Lung (tissue), 12 donors: ENCODE data around the gene AFAP1L2. TPM values are rescaled to one million over a fixed set of nuclear protein-coding genes. Genes with fewer than 3 reads are reported as not detected.

Source experiments
- ATAC-seq: fragments of 200-7000 bp; cut with Tn5 transposase; one replicate; pipeline ENCODE4 v1.9.1; 2020; ENCODE audit warnings: moderate number of reproducible peaks; ENCODE audit not compliant: insufficient read depth, low FRiP score
- DNase-seq, 3 donors: peaks; one replicate each; pipeline ENCODE4 v3.0.0-alpha.2; 2013 to 2017
- H3K27ac ChIP-seq, 2 donors: one replicate each; pipeline ENCODE4 v1.5.1; 2013; ENCODE audit warnings: mild to moderate bottlenecking in 2 of 2, moderate library complexity in 2 of 2, control low read depth in 1 of 2, inconsistent platforms in 1 of 2, low read depth in 1 of 2, low read length in 1 of 2
- H3K27me3 ChIP-seq, 3 donors: one replicate each; pipeline ENCODE4 v1.5.1; 2013; ENCODE audit warnings: low read length in 2 of 3; ENCODE audit not compliant: control insufficient read depth in 3 of 3, insufficient read depth in 3 of 3
- H3K36me3 ChIP-seq, 4 donors: one replicate each; pipeline ENCODE4 v1.5.1; 2013; ENCODE audit warnings: low read length in 4 of 4, mild to moderate bottlenecking in 1 of 4, moderate library complexity in 1 of 4; ENCODE audit not compliant: control insufficient read depth in 4 of 4, insufficient read depth in 4 of 4
- H3K4me1 ChIP-seq, 5 donors: one replicate each; pipeline ENCODE4 v1.5.1; 2013; ENCODE audit warnings: low read length in 5 of 5, mild to moderate bottlenecking in 2 of 5, moderate library complexity in 1 of 5; ENCODE audit not compliant: control insufficient read depth in 5 of 5, insufficient read depth in 5 of 5
- H3K4me3 ChIP-seq: one replicate; pipeline ENCODE4 v1.5.1; 2013; ENCODE audit warnings: mild to moderate bottlenecking, control low read depth, moderate library complexity
- H3K9ac ChIP-seq, 2 donors: one replicate each; pipeline ENCODE4 v1.5.1; 2013; ENCODE audit warnings: low read length in 2 of 2, control low read depth in 1 of 2; ENCODE audit not compliant: insufficient read depth in 1 of 2
- H3K9me3 ChIP-seq, 4 donors: one replicate each; pipeline ENCODE4 v1.5.1; 2013; ENCODE audit warnings: low read length in 3 of 4, mild to moderate bottlenecking in 1 of 4, moderate library complexity in 1 of 4; ENCODE audit not compliant: control insufficient read depth in 4 of 4, insufficient read depth in 3 of 4
- CTCF ChIP-seq: IDR thresholded peaks from 2 replicates; pipeline ENCODE4 v1.5.1; 2012; ENCODE audit warnings: mild to moderate bottlenecking; ENCODE audit errors: control extremely low read depth, extremely low read depth
- WGBS, 2 donors: extraction: QIAGEN DNeasy Blood & Tissue Kit; methylation state at CpG; one replicate each; pipeline ENCODE4 v1.1.7; 2013; 5-methylcytosine and 5-hydroxymethylcytosine counted together
- polyA plus RNA-seq, 2 donors: library from polyadenylated mRNA; stranded (reverse); fragments of 200-250 nt; gene quantifications; one replicate each; pipeline ENCODE4 v1.2.1, GENCODE V29; 2013
- total RNA-seq, 2 donors: library from RNA; depleted of rRNA in 1 of 2; stranded (reverse); fragments of >200 nt in 1 of 2; gene quantifications; one replicate each; pipeline ENCODE4 v1.2.1, GENCODE V29; 2014 to 2021
- donor health status: control.
- donor health status: control.
- donor health status: Bipolar disorder and iron deficiency.
- donor health status: healthy.
- donor health status: DM: yes; HTN: yes; CAD: no.

The AFAP1L2 gene
- total and polyA plus RNA-seq, 4 donors = 2.0 to 21.0 (median 5.8) TPM

GRCh38 chr10:114418109-114418508 is 13.8 kb upstream of the AFAP1L2 start:
- H3K9me3 ChIP-seq = no peaks in the 10 kb centered on the region
- 90 to 91% methylated on average over 1 of the region's 1 CpG for WGBS, 2 donors
- no peak for TF ChIP-seq CTCF
- ATAC-seq (no peak), DNase-seq (no peak)
- no peak overlapping the region for H3K9ac ChIP-seq
- H3K27ac ChIP-seq = no peak overlapping the region
- no peaks in the 10 kb centered on the region for H3K36me3 ChIP-seq
- H3K4me1 ChIP-seq = peaks cover 3 to 6% (median 4%) of the 10 kb centered on the region in 5 donors
- H3K27me3 ChIP-seq = no peaks in the 10 kb centered on the region
- no peak overlapping the region for H3K4me3 ChIP-seq

GRCh38 chr10:114412907-114413797 is 8.8 kb upstream of the AFAP1L2 start:
- TF ChIP-seq CTCF = no peak
- Histone ChIP-seq H3K9me3 (no peaks in the 10 kb centered on the region), H3K36me3 (no peaks in the 10 kb centered on the region), H3K4me1 (peaks cover 6 to 12% (median 12%) of the 10 kb centered on the region in 5 donors), H3K4me3 (no peak overlapping the region), H3K27ac (no peak overlapping the region), H3K27me3 (no peaks in the 10 kb centered on the region), H3K9ac (no peak overlapping the region)
- DNase-seq (peak; percentile 73 to 90 (median 83)), ATAC-seq (peak; percentile 79)
- WGBS, 2 donors = 6 to 9% methylated on average over 9 of the region's 9 CpGs

GRCh38 chr10:114408968-114409444 is 4.7 kb upstream of the AFAP1L2 start:
- peaks cover 8 to 18% (median 12%) of the 10 kb centered on the region in 5 donors for H3K4me1 ChIP-seq
- no peak for TF ChIP-seq CTCF
- no peak overlapping the region for H3K9ac ChIP-seq
- ATAC-seq (no peak), DNase-seq (no peak)
- H3K4me3 ChIP-seq = no peak overlapping the region
- H3K27me3 ChIP-seq = peaks cover 0 to 7% (median 0%) of the 10 kb centered on the region in 3 donors
- H3K9me3 ChIP-seq = no peaks in the 10 kb centered on the region
- no peak overlapping the region for H3K27ac ChIP-seq
- WGBS, 2 donors = 62 to 64% methylated on average over 5 of the region's 5 CpGs
- H3K36me3 ChIP-seq = no peaks in the 10 kb centered on the region
